Smooth muscle cell (in vitro differentiated cells): ENCODE results near the gene CLK2. TPM values are rescaled to one million over a fixed set of nuclear protein-coding genes. Genes with fewer than 3 reads are reported as not detected.
"Not testable (repeated sequence)": the region's sequence is repeated elsewhere in the genome, so short reads cannot be mapped to it uniquely, and the experiment has no call there.

Source experiments
- DNase-seq: peaks from one replicate; lab custom pipeline; 2025; ENCODE audit not compliant: unreplicated experiment; lab: John Stamatoyannopoulos, UW
- H2AFZ ChIP-seq: fragments of 200-600 bp; sonication (generic); 2 replicates; pipeline ENCODE4 v1.6.0; 2016; ENCODE audit warnings: antibody characterized with exemption, low read depth, mild to moderate bottlenecking
- H3F3A ChIP-seq: fragments of 200-600 bp; sonication (generic); 2 replicates; pipeline ENCODE4 v1.6.0; 2017; ENCODE audit warnings: antibody characterized with exemption, low read depth
- H3K27ac ChIP-seq: fragments of 200-600 bp; sonication (generic); 2 replicates; pipeline ENCODE4 v1.5.1; 2016; ENCODE audit warnings: low read depth, mild to moderate bottlenecking
- H3K27me3 ChIP-seq: fragments of 200-600 bp; sonication (generic); 2 replicates; pipeline ENCODE4 v1.6.1; 2016; ENCODE audit warnings: low read depth, mild to moderate bottlenecking
- H3K36me3 ChIP-seq: fragments of 200-600 bp; sonication (generic); 2 replicates; pipeline ENCODE4 v1.5.1; 2016; ENCODE audit warnings: low read depth
- H3K4me1 ChIP-seq: fragments of 200-600 bp; sonication (generic); 2 replicates; pipeline ENCODE4 v1.5.1; 2016; ENCODE audit warnings: low read depth
- H3K4me2 ChIP-seq: fragments of 200-600 bp; sonication (generic); 2 replicates; pipeline ENCODE4 v1.6.0; 2016; ENCODE audit warnings: mild to moderate bottlenecking
- H3K4me3 ChIP-seq: fragments of 200-600 bp; sonication (generic); 2 replicates; pipeline ENCODE4 v1.5.1; 2016; ENCODE audit warnings: mild to moderate bottlenecking
- H3K79me2 ChIP-seq: fragments of 200-600 bp; sonication (generic); 2 replicates; pipeline ENCODE4 v1.6.0; 2016; ENCODE audit warnings: low read depth, mild to moderate bottlenecking
- H3K9ac ChIP-seq: fragments of 200-600 bp; sonication (generic); 2 replicates; pipeline ENCODE4 v1.6.0; 2016; ENCODE audit warnings: low read depth
- H3K9me3 ChIP-seq: fragments of 200-600 bp; sonication (generic); replicated peaks from 2 replicates; pipeline ENCODE4 v1.5.1; 2016; ENCODE audit warnings: low read depth
- H4K20me1 ChIP-seq: fragments of 200-600 bp; sonication (generic); 2 replicates; pipeline ENCODE4 v1.6.0; 2016; ENCODE audit warnings: low read depth
- CTCF ChIP-seq: fragments of 200-600 bp; sonication (generic); IDR thresholded peaks from 2 replicates; pipeline ENCODE4 v1.5.1; 2017; ENCODE audit warnings: borderline replicate concordance, mild to moderate bottlenecking, antibody characterized with exemption; ENCODE audit not compliant: insufficient read depth, poor library complexity, severe bottlenecking
- WGBS: methylation state at CpG from one replicate; pipeline ENCODE4 v1.1.7; 2016; ENCODE audit warnings: low lambda C conversion rate; 5-methylcytosine and 5-hydroxymethylcytosine counted together
- polyA plus RNA-seq: library from polyadenylated mRNA; unstranded; fragments of >200 nt; fragmentation: Nextera tagmentation; extraction: Ambion mirVana; gene quantifications from 2 replicates; pipeline ENCODE4 v1.2.1, GENCODE V29; 2016
- total RNA-seq: library from RNA; depleted of rRNA; stranded (reverse); fragments of >200 nt; gene quantifications from 2 replicates; pipeline ENCODE4 v1.2.3, GENCODE V29; 2014

The CLK2 gene
- total and polyA plus RNA-seq, 2 experiments from 2014 or later: 23.5 to 23.6 TPM

GRCh38 chr1:155233502-155233901 is 39.8 kb downstream of the CLK2 start:
- not testable (repeated sequence) for H3K4me3 ChIP-seq, H3F3A ChIP-seq, H3K27me3 ChIP-seq, H3K36me3 ChIP-seq, H3K4me2 ChIP-seq, H3K9me3 ChIP-seq, H4K20me1 ChIP-seq, H3K79me2 ChIP-seq, H3K9ac ChIP-seq, H3K27ac ChIP-seq, DNase-seq, H3K4me1 ChIP-seq, H2AFZ ChIP-seq
- 100% methylated on average over 1 of the region's 5 CpGs for WGBS

- not testable (repeated sequence) for H3K79me2 ChIP-seq, H3K4me3 ChIP-seq, H3K36me3 ChIP-seq, H3K27ac ChIP-seq, H4K20me1 ChIP-seq, H3F3A ChIP-seq, H3K27me3 ChIP-seq, H3K9me3 ChIP-seq, H3K4me2 ChIP-seq, H3K4me1 ChIP-seq, H2AFZ ChIP-seq, DNase-seq, H3K9ac ChIP-seq
- 87% methylated on average over 12 of the region's 13 CpGs for WGBS
These were observed 41.0 kb downstream of the CLK2 start for GRCh38 chr1:155232001-155232978.

GRCh38 chr1:155231302-155231701 is 42.0 kb downstream of the CLK2 start:
- not testable (repeated sequence) for H4K20me1 ChIP-seq, H3K4me3 ChIP-seq, H3K9ac ChIP-seq, H3K27me3 ChIP-seq, H3F3A ChIP-seq, H3K79me2 ChIP-seq, H3K36me3 ChIP-seq, H3K9me3 ChIP-seq, H3K4me1 ChIP-seq, H3K27ac ChIP-seq, DNase-seq, H2AFZ ChIP-seq, H3K4me2 ChIP-seq
- 84% methylated on average over 3 of the region's 3 CpGs for WGBS

- peak overlapping the region; percentile 39 for H3K4me3 ChIP-seq
- no peaks in the 10 kb centered on the region for H3K27me3 ChIP-seq
- H3K27ac ChIP-seq: peak overlapping the region; percentile 62
- H3K4me1 ChIP-seq: peaks cover 17% of the 10 kb centered on the region
- WGBS: 63% methylated on average over 9 of the region's 9 CpGs
- H3K9ac ChIP-seq: peak overlapping the region; percentile 25
- TF ChIP-seq CTCF: no peak
- H3K4me2 ChIP-seq: peak overlapping the region; percentile 79
- no peaks in the 10 kb centered on the region for H4K20me1 ChIP-seq
- no peaks in the 10 kb centered on the region for H3K36me3 ChIP-seq
- peak overlapping the region; percentile 48 for H2AFZ ChIP-seq
- peaks cover 5% of the 10 kb centered on the region for H3K79me2 ChIP-seq
- peaks cover 13% of the 10 kb centered on the region for H3F3A ChIP-seq
- H3K9me3 ChIP-seq: no peaks in the 10 kb centered on the region
- no peak for DNase-seq
These were observed 45.2 kb downstream of the CLK2 start for GRCh38 chr1:155228096-155228427.

GRCh38 chr1:155227261-155228095 is 45.8 kb downstream of the CLK2 start:
- peak overlapping the region; percentile 95 for H3K27ac ChIP-seq
- H3K36me3 ChIP-seq: no peaks in the 10 kb centered on the region
- peaks cover 13% of the 10 kb centered on the region for H3F3A ChIP-seq
- no peaks in the 10 kb centered on the region for H3K9me3 ChIP-seq
- TF ChIP-seq CTCF: no peak
- peak overlapping the region; percentile 82 for H3K4me2 ChIP-seq
- no peaks in the 10 kb centered on the region for H3K27me3 ChIP-seq
- peak; percentile 97 for DNase-seq
- H2AFZ ChIP-seq: peak overlapping the region; percentile 48
- peaks cover 5% of the 10 kb centered on the region for H3K79me2 ChIP-seq
- H3K4me3 ChIP-seq: peak overlapping the region; percentile 55
- H3K9ac ChIP-seq: peak overlapping the region; percentile 34
- under 1% methylated on average over 42 of the region's 42 CpGs for WGBS
- H4K20me1 ChIP-seq: no peaks in the 10 kb centered on the region
- H3K4me1 ChIP-seq: peaks cover 17% of the 10 kb centered on the region
